NCI-H82 treated with DMSO at 0.1 percent for 48 hours (cell line): ENCODE data around the gene ARL8A.
"Not testable (repeated sequence)": the region's sequence is repeated elsewhere in the genome, so short reads cannot be mapped to it uniquely, and the experiment has no call there.

ENCODE experiments used
- DNase-seq: peaks from one replicate; lab custom pipeline; 2025; ENCODE audit not compliant: unreplicated experiment; lab: John Stamatoyannopoulos, UW

ARL8A gene

DNA sequence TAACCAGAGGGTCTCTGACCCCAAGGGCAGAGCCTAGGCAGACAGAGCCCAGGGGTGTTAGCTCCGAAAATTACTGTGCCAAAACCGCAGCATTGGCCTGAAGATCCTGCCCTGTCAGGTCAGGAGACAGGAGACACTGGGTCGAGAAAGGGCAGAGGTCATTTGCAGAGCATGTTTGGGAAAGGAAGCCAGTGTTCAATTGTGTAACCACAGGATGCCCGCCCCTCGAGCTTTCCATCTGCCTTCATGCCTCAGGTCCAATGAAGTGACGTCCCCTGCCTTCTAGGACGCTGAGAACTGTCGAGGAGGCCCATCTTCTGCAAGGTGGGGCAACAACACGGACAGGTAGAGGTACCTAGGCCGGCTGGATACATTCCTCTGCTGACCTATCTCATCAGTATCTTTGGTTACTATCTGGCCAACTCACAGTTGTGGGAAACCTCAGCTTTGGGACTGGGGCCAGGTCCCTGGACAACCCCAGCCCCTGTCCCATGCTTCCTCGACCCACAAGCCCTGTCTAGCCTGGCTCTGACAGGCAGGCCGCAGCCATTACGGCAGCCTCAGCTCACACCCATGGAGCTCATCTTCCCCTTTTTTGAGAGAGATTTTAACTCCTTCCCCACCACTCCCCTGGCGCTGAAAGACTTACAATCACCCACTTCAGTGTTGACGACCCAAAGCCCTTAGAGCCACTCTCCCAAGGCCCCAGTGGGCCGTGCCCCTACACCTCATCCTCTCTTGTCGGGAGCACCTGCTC is 1.3 kb downstream of the ARL8A start:
- DNase-seq = no peak

DNA sequence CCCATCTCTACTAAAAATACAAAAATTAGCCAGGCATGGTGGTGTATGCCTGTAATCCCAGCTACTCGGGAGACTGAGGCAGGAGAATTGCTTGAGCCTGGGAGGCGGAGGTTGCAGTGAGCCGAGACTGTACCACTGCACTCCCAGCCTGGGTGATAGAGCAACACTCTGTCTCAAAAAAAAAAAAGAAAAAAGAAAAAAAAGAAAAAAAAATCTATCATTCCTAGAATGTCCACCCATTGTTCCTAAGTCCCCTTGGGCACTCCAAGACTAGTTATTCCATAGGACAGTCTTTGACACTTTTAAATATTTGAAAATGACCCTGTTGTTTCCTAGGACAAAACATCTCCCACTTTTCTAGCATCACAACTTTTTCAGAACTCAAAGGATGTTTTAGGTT is 3.1 kb downstream of the ARL8A start:
- not testable (repeated sequence) for DNase-seq

DNA sequence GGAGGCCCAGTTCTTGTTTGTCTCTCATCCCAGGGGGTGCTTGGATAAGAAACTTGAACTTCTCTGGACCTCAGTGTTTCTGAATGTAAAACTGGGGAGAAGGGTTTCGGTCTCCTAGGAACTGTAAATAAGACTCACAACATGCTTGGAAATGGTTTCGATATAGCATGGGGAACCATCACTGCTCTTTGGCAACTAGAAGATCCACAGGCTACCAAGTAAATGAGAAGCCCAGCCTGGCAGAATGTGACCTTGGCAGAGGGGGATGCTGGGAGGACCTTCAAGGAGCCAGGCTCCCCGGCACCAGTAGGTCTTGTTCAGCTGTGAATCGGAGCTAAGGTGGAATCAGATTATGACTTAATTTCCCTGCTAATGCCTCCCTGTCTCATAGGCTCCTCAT is 3.7 kb downstream of the ARL8A start:
- DNase-seq = no peak

DNA sequence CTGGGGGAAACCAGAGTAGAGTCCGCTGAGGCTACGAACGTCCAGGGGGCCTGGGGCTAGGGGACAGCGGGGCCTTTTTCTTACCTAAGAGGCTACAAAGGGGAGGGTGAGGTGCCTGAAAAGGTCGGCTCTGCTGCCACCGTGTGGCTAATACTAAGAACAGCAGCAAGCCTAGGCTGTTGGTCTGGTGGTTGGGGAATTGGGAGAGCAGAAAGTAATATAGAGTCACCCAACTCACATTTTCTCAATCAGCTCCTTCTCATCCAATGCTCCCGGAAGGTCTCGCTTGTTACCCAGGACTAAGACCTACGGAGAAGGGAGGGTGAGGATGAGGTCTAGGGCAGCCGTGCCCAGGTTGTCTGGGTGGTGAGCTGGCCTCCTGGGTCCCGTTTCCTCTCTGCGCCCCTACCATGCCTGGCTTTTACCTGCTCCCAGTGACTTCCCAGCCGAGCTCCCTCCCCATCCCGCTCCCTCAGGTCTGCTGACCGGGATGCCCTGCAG is 9.3 kb downstream of the ARL8A start:
- DNase-seq = peak; percentile 39

DNA sequence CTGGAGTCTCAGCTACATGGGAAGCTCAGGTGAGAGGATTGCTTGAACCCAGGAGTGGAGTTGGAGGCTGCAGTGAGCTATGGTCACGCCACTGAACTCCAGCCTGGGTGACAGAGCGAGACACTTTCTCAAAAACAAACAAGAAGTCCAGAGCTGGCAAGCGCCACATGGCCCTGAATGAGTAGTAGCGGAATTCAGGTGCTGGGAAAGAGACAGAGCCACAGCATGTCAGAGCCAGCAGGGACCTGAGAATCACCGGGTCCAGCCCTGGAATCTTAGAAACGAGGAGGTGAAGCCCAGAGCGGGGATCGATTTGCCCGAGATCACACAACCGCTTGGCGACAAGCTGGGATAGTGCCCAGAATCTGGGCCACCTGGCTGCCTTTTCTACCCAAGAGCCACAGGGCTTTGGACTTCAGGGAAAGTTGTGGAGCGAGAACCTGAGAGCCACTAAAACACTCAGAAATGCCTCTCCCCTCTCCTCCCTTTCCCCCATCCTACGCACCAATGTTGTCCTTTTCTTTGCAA is 9.8 kb downstream of the ARL8A start:
- DNase-seq = no peak

DNA sequence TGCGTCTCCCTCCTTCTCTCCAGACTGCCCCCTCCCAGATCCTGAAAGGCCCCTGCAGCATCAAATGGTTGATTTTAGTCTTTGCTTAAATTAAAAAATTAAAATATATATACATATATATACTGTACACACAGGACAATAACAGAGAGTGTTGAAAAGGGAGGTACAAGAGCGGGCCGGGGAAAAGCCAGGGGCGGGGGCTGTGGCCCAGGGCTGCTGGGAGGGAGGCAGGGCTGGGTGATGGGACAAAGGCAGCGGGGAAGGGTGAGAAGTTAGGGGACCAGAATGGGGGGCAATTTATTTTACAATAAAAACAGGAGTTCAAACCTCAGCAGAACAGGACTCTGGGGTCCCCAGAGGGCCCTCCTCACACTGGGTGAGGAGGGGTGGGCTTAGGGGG is 10.5 kb downstream of the ARL8A start:
- no peak for DNase-seq

DNA sequence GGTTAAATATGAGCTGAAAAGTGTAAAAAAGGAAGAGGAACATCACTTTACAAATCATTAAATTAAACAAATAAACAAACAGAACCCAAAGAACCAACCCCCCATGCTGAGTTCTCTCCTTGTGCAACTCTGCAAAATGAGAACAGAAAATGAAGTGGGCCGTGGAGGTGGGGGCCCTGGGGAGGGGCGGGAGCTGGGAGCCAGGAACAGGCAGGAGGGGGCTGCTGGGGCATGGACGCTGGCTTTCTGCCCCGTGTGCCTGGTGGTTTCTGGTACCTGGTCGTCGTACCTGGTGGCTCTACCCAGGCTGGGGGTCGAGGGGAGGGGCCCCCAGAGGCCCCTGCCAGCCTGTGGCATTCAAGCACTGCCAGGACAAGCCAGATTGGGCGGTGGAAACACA is 11.0 kb downstream of the ARL8A start:
- no peak for DNase-seq

DNA sequence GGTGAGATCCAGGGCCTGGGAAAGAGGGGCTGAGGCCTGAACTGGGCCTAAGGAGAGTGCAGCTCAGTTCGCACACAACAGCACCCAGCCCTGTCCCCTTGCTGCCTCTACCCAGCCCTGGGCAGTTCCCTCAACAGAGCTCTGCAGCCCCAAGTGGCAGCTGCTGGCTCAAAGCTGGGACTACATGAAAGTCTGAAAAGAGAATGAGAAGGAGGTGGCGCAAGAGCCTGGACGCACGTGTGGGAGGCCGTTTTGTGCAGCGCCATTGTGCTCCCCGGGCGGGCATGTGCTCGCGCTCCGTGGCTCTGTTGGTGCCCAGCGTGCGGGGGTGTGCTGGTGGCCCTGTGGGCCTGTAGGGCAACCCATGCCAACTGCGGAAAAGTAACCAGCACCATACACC is 11.5 kb downstream of the ARL8A start:
- no peak for DNase-seq

DNA sequence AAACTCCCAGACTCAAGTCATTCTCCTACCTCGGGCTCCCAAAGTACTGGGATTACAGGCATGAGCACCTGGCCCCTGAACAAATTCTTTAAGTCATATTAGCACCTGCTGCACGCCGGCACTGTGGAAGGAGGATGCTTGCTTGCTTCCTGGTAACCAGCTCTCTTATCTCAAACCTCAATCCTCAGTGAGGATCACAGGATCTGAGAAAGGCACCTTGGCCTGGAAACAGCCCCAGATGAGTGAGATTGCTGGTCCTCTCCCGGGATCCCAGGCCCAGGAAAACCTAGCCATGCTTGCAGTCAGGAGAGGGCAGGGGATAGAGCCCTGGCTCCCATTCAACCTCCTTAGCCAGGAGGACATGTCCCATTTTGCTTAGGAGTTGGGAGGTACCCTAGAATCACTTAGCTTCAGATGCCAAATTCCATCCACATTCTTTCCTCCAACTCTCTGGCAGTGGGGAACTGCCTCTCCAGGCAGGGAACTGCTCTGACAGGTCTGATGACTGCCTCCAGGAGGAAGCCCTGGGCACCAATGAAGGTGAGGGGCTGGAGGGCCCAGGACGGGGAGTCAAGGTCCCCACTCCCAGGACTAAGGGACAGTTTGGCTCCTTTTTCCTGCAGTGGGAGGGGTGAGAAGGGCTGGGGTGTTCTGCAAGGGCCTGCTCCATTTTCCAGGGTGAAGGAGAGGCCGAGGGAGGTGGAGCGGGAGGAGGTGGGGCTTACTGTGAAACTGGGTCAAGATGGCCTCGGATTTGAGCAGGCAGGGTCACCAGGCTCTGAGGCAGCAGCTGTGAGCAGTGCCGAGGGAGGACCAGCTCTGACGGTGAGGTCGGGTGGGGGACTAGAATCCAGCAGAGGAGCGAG is 12.3 kb downstream of the ARL8A start:
- no peak for DNase-seq

DNA sequence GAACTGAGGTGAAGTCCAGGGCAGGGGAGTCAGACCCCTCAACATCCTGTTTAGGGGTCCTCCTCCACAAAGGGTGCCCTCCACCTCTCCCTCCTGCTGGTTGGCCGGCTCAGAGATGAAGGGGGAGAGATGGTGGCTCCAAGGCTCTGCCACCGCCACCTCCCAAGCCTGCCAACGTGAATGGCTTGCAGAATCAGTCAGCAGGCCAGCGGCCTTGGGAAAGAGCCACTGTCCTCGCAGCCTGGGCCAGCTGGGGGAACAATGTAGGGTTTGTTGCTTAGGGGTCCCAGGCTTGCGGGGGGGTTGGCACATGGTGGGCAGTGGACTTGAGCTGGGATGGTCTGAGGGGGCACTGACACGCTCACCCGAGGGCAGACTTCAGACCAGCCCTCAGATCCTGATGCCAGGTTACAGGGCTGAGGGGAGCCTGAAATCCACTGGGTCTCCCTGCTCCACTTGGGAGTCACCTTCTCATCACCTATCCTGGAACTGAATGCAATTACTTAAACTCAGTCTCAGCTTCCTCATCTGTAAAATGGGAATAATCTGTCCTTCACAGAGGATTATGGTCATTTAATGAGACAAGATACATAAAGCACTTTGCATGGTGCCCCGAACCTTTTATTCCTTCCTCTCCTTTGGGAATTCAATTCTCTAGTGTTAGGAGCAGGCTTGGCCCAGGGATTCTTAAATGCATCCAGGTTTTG is 13.6 kb downstream of the ARL8A start:
- DNase-seq = no peak

DNA sequence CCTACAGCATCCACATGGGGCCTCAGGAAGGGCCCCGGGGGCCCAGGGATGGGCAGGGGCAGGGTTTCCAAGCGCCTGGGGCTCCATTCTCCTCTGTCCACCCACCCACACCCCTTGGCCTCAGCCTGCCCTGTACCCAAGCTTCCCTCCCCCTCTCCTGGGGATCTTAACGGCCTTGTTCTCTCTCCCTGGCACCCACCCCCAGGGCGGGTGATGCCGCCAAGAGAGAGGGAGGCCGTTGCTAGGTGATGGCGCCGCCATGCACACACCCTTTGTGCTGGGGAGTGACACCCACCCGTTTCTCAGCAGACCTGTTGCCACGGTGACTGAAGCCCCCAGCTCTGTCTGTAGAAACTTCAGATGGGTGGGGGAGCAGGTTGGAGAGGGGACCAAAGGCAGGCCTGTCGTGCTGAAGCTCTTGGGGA is 14.2 kb downstream of the ARL8A start:
- DNase-seq = no peak

DNA sequence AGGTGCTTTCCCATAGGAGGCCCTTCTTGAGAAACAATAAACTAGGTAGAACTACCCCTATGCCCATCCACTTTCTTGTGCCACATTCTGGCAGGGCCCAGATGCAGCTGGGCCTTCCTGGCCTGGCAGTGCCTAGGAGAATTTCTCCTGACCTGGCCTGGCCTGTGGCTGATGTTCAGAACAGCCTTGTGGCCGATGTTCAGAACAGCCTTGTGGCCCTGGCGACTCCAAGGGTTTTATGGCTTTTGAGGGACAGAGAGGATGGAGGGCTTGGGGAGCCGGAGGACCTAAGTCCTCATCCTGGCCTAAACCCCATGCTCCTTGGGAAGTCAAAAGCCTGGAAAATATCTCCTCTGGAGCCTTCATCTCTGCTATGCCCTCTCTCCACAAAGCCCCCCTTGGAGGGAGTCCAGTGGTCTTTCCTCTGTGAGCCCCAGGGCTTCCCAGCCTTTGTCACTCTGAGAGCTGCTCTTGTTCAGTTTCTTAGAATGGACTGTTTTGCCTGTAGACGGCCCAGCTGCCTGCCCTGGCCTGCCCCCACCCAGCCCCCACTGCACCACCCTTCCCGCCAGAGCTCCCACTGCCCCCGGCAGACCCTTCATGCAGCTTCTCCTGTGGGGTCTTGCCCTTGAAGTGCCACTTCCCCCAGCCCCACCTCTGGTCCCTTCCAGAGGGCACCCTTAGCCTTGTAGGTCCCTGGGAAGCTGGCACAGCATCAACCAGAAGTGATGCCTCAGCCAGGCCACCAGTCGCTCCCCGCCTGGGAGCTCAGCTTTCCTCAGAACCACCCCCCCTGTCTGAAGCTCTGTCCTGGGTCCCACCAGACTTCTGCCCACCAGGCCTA is 14.9 kb downstream of the ARL8A start:
- no peak for DNase-seq

DNA sequence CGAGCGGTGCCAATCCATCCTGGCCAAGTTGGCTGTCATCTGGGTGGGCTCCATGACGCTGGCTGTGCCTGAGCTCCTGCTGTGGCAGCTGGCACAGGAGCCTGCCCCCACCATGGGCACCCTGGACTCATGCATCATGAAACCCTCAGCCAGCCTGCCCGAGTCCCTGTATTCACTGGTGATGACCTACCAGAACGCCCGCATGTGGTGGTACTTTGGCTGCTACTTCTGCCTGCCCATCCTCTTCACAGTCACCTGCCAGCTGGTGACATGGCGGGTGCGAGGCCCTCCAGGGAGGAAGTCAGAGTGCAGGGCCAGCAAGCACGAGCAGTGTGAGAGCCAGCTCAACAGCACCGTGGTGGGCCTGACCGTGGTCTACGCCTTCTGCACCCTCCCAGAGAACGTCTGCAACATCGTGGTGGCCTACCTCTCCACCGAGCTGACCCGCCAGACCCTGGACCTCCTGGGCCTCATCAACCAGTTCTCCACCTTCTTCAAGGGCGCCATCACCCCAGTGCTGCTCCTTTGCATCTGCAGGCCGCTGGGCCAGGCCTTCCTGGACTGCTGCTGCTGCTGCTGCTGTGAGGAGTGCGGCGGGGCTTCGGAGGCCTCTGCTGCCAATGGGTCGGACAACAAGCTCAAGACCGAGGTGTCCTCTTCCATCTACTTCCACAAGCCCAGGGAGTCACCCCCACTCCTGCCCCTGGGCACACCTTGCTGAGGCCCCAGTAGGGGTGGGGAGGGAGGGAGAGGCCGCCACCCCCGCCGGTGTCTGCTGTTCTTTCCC is 16.5 kb downstream of the ARL8A start:
- DNase-seq = no peak

DNA sequence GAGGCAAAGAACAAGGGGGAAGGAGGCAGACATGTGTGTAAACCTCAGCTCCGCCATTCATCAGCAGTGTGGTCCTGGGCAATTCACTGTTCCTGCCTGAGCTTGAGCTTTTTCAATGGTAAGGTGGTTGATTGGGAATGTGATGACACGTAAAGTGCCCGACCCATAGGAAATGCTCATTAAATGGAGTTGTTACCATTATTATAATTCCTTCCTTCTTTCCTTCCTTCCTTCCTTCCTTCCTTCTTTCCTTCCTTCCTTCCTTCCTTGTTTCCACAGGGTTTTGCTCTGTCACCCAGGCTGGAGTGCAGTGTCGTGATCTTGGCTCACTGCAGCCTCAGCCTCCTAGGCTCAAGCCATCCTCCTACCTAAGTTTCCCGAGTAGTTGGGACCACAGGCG is 17.5 kb downstream of the ARL8A start:
- no peak for DNase-seq

DNA sequence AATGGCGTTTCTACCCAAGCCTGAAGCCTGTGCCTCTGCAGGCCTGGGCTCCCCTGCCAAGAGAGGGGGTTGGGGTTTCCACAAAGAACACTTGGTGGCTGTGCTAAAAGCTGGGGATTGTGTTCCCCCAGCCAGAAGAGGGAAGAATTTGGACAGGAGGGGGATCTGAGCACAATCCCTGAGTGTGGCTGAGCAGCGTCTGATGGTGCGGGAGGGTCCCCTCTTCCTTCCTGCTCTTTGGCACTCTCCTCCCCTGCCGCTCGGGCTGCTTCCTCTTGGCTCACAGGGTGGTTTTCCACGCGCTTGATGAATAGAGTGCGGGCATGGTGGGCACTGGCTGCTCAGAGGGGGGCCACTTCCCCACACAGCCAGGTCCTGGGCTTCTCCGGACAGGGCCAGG is 18.1 kb downstream of the ARL8A start:
- no peak for DNase-seq

DNA sequence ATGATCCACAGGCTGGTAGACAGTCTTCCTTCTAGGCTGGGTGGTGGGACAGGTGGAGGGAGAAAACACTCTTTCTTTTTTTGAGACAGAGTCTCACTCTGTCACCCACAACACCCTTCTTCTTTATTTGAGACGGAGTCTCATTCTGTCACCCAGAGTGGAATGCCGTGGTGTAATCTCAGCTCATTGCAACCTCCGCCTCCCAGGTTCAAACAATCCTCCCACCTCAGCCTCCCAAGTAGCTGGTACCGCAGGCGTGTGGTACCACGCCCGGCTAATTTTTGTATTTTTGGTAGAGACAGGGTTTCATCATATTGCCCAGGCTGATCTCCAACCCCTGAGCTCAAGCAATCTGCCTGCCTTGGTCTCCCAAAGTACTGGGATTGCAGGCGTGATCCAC is 18.9 kb downstream of the ARL8A start:
- no peak for DNase-seq

DNA sequence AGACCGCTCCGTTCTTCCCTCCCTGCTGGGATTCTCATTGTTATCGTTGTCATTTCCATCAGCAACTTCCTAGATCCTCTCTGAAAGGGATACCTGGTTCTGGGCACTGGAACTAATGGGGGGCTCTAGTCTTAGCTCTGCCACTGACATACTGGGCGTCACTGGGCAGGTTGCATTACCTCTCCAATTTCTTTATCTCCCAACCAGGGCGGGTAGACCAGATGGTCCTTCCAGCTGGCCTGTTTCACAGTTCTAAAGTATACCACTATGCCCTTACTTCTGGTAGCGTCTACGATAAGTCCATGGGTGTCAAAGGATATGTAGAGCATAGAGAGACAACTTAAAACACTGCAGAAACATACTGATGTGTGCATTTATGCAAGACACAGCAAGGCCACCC is 20.4 kb downstream of the ARL8A start:
- DNase-seq = no peak

DNA sequence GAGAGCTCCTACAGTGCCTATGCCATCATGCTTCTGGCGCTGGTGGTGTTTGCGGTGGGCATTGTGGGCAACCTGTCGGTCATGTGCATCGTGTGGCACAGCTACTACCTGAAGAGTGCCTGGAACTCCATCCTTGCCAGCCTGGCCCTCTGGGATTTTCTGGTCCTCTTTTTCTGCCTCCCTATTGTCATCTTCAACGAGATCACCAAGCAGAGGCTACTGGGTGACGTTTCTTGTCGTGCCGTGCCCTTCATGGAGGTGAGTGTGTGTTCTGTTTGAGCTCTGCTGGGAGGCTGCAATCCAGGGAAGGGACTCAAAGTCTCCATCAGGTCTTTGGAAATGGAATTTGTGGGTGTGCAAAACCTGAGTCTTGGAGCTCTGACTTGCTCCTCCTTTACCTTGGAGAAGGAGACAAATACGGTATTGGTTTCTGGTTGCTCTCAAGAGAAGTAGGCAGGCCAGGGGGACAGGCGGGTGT is 21.2 kb downstream of the ARL8A start:
- DNase-seq = no peak

DNA sequence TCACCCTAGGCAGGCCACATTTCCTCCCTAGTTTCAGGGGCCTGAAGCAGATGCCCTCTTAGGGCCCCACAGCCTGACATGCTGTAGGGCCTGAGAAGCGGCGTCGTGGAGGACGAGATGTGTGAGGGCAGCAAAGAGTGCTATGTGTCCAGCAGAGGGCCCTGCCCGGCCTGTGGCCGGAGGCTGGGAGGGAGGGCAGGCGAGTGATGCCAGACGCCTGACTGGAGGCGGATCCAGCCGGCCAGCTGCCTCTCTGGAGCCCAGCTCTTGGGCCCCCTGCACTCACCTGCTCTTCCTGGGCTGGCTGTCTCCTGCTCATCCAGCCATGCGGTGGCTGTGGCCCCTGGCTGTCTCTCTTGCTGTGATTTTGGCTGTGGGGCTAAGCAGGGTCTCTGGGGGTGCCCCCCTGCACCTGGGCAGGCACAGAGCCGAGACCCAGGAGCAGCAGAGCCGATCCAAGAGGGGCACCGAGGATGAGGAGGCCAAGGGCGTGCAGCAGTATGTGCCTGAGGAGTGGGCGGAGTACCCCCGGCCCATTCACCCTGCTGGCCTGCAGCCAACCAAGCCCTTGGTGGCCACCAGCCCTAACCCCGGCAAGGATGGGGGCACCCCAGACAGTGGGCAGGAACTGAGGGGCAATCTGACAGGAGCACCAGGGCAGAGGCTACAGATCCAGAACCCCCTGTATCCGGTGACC is 21.8 kb downstream of the ARL8A start, which contains the start of gene GPR37L1:
Gene GPR37L1 (plus strand): TSS at position 279 of the 697 bp plus-strand sequence. CDS start 47 bp downstream, at position 326.
- DNase-seq = no peak
